GM19035 (cell line): ENCODE results near the gene LY6G5C.
"Not testable (repeated sequence)": the region's sequence is repeated elsewhere in the genome, so short reads cannot be mapped to it uniquely, and the experiment has no call there.

Experiments
- ATAC-seq: cut with Tn5 transposase; IDR thresholded peaks from one replicate; pipeline ENCODE4 v1.9.1; 2021; ENCODE audit not compliant: unreplicated experiment

LY6G5C gene

DNA sequence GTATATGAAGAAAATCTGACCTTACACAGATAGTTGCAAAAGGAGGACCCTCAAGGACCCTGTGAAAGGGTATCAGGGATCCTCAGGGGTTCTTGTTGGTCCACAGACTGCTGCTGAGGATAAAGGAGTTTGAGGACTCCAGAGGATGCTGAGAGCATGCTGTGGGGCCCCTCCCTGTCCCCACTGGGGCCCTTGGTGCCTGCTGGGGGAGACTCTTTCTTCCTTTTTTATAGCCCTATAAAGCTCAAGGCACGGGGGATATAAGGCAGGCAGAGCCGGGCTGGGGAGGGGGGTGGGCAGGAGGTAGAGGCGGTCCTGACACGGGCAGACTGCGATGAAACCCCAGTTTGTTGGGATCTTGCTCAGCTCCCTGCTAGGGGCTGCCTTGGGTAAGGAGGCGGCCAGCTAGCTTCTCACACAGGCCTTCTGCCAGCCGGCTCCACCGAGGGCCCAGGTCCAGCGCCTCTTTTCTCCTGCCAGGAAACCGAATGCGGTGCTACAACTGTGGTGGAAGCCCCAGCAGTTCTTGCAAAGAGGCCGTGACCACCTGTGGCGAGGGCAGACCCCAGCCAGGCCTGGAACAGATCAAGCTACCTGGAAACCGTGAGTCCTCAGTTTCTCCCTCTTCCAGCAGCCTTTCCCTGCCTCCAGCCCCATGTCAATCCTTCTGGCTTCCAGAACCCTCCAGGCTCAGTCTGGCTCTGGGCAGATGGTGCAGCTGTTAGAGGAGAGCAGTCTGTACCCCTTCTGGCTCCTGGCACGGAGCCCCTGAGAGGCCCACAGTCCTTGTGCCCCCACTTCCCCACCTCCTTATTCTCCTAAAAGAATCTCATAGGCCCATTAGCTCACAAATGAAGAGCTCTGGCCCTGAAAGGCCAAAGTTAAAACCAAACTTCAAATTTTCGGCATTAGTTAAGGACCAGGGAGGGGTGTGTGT, 34.4 kb upstream of the LY6G5C start, which contains the start of gene LY6G6D:
TSS of gene LY6G6D (plus strand) at position 327 of the 937 bp plus-strand sequence. CDS start at position 335, 8 bp downstream.
- ATAC-seq = no peak

DNA sequence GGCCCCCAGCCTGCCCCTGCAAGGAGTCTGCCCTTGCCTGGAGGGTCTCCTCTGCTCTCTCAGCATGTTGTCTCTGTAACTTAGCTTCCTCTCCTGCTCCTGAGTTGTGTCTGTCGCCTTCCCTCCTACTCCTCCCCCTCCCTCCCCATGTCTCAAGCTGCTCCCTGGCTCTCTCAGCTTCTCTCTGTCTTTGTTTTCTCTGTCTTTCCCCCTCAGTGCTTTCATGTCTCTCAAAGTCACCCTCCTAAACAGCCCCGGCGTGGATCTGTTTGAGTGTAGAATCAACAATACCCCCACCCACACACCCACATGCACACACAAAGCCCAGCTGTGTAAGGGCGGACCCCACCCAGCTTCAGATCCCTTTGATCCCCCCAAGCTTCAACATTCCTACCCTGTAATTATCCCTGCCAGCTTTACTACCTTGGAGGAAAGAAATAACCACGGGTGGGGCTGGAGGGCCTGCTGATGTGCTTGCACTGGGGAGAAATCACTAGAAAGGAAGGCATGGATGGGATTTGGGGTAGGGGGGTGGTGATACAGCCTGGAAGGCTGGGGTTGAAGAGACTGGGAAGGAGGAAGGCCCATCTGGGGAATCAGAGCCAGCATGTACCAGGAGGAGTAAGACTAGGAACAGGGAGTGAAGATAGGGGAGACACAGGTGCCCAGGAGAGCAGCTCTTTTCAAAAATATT, 33.3 kb upstream of the LY6G5C start:
- ATAC-seq = no peak

DNA sequence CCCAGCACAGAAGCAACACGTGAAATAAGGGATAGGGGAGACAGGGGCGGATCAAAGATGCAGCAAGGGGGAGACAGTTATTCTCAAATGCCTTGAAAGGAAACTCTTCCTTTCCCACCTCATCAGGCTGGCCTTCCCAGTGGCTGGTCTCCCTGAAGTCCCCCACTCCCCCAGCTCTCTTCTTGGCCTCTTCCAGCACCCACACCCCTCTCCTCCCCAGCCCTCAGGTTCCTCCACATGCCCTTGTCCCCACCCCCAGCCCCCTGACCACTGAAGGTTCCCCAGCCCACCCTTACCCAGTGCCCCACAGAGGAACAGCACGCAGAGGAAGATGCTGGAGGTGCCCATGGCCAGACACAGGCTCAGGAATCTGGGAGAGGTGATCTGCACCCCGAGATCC, 32.6 kb upstream of the LY6G5C start:
- no peak for ATAC-seq

DNA sequence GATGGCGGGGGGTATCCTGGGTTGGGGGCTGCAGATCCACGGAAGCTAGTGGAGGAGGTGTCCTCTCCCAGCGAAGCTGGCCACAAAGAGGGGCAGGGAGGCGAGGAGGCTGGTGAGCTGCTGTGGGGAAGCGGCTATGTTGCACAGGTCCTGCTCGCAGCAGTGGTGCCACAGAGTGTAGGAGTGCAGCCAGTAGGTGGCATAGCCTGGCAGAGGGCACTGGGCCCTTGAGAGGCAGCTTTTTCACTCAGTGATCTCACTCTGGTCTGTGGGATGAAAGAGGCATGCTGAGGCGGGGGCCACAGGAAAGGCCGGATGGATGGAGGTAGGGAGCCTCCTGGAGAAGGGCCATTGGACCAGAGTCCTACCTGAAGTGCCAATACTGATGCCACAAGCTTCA, 31.4 kb upstream of the LY6G5C start:
- ATAC-seq = no peak

DNA sequence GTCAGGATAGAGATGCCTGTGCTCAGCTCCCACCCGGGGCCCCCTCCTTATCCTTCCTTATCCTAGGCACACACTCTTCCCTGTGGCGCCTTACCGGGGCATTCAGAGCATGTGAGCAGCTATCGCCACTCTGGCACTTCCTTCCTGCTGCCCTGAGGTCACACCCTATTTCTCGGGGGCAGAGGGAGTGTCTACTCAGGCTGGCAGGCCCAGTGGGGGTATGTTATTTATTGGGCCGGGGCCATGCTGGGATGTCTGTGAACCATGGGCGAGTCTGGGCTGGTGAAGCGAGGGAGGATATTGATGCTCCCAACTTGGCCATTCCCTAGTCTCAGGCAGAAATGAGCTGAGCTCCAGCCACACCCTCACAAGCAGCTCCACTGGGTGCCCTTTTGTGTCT, 30.4 kb upstream of the LY6G5C start:
- ATAC-seq = no peak

DNA sequence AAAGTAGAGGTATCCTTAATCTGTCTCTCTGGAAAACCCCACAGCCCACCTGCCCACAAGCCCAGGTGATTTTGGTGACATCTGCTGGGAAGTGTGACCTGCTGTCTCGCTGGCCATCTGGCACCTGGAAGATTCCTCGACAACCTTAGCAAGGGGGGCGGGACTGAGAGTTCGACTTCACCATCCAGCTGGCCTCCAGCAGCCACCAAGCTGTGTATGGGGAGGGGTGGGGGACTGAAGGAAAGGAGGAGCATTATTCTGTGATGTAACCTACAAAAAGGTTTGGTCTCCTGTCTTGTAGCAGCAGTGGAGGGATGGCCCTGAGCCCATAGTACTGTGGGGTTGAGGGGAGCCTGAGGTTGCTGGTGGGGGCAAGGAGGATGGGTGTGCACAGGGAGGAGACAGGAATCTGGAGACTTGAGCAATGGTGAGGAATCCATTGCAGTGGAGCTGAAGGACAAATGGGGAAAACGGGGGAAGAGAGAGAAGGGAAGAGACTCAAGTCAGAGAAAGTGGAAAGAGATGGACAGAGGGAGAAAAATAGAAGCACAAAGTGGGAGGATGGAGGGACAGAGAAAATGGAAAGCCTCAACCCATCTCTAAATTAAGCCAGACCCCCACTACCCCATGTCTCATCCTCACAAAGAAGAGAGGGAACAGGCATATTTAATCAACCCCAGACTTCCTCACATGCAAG, 29.8 kb upstream of the LY6G5C start:
- no peak for ATAC-seq

DNA sequence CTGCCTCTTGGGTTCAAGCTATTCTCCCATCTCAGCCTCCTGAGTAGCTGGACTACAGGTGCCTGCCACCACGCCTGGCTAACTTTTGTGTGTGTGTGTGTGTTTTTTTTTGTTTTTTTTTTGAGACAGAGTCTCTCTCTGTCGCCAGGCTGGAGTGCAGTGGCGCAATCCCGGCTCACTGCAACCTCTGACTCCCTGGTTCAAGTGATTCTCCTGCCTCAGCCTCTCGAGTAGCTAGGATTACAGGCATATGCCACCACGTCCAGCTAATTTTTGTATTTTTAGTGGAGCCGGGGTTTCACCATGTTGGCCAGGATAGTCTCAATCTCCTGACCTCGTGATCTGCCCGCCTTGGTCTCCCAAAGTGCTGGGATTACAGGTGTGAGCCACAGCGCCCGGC, 28.3 kb upstream of the LY6G5C start:
- not testable (repeated sequence) for ATAC-seq

DNA sequence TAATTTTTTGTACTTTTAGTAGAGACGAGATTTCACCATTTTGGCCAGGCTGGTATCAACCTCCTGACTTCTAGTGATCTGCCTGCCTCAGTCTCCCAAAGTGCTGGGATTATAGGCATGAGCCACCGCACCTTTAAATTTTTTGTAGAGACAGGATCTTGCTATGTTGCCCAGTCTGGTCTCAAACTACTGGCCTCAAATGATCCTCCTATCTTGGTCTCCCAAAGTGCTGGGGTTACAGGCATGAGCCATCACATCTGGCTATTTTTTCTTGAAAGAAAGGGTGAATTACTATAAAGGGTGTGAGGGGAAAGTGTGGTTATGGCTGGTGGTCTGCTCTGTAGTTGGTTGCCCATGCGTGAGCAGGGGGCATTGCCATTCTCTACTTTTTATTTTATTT, 27.4 kb upstream of the LY6G5C start:
- ATAC-seq = no peak

DNA sequence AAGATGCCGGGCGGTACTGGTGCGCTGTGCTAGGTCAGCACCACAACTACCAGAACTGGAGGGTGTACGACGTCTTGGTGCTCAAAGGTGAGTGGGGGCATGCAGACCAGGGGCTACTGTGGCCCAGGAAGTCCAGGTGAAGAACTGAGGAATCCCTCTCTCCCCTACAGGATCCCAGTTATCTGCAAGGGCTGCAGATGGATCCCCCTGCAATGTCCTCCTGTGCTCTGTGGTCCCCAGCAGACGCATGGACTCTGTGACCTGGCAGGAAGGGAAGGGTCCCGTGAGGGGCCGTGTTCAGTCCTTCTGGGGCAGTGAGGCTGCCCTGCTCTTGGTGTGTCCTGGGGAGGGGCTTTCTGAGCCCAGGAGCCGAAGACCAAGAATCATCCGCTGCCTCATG, 26.8 kb upstream of the LY6G5C start:
- no peak for ATAC-seq

DNA sequence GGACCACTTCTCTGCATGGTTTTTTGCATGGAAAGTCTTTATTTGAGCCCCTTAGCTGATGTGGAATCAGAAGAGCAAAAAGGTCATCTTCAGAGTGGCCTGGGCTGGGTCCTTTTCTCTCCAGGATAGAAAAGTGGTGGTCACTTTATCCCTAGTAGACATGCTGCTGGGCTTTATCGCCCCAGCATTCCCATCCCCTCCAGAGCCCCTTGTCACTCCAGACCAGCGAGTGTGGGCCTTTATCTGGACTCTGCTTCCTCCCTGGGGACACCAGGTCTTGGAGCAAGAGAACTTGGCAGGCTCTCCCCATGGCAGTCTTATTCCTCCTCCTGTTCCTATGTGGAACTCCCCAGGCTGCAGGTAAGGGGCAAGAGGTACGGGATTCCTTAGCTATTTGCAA, 25.7 kb upstream of the LY6G5C start, which contains the start of gene LY6G6F:
TSS of gene LY6G6F (plus strand) at position 268 of the 400 bp plus-strand sequence. CDS start at position 309, 41 bp downstream.
- no peak for ATAC-seq

DNA sequence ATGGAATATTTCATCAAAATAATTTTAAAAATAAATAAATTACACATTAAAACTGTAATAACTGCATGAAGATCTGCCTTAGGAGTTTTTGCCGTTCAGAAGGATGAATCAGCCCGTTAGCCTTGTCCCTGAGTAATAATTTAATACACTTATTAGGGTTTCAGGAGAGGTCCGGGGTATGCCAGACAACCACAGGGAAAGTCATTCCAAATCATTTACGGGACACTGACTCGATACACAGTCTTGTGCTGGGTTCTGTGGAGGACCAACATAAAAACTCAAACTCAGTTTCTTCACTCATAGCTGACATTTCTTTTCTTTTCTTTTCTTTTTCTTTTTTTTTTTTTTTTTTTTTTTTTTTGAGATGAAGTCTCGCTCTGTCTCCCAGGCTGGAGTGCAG, 25.1 kb upstream of the LY6G5C start:
- ATAC-seq = no peak

DNA sequence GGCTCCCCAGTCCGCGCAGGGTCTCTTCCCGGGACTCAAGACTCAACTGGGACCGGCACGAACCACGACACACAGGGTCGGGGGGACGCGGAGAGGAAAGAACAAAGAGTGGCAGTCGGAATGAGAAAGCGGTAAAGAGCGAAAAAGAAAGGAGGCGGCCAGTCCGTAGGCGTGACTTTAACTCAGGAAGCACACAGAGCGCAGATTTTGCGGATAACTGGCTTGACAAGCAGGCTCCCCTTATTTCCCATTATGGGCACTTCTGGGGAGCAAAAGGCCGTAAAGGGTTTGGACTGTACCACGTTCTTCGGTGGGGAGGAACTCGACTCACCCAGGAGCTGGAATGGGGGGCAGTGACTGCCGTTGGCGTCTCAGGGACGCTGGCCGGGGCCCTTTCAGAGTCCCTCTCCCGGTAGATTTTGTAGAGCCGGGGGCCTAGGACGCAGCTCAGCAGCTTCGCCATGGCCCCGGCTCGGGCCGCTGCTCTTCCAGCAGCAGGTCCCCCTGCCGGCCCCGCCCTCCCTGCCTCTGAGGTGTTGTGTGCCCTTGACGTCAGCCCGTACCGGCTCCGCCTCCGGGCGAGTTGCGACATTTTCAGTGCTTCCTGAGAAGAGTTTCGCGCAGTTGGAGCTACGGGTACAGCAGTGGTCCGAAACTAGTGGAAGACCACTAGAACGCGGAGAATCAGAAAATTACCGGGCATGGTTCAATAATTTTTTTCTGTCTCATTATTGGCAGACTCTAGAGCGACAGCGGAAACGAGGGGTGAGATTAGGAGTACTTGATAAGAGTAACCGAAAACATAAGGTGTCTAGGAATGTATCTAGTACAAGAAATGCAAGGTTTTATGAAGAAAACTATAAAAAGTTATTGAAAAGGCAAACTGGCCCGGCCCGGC, 22.2 kb upstream of the LY6G5C start, which contains the start of gene ABHD16A:
TSS of gene ABHD16A (minus strand) at position 506 of the 898 bp plus-strand sequence. CDS start at position 463, 43 bp downstream.
- ATAC-seq = peak; percentile 88

DNA sequence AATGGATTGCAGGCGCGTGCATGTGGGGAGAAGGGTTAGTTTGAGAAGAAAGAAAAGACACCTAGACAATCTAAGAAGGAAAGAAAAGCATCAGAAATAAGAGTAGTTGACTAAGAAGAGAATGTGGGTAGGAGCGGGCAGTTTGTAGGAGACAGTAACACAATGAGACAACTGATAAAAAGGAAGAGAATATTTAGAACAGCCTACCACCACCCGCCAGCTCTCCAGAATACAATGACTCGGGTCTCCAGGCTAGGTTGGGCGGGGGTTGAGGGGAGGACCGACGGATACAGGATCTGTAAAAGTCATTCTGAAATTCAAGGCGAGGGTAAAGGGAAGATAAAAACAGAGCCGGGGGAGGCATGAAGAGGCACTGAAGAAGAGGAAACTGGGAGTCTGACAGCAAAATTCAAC, 21.5 kb upstream of the LY6G5C start:
- ATAC-seq = no peak

DNA sequence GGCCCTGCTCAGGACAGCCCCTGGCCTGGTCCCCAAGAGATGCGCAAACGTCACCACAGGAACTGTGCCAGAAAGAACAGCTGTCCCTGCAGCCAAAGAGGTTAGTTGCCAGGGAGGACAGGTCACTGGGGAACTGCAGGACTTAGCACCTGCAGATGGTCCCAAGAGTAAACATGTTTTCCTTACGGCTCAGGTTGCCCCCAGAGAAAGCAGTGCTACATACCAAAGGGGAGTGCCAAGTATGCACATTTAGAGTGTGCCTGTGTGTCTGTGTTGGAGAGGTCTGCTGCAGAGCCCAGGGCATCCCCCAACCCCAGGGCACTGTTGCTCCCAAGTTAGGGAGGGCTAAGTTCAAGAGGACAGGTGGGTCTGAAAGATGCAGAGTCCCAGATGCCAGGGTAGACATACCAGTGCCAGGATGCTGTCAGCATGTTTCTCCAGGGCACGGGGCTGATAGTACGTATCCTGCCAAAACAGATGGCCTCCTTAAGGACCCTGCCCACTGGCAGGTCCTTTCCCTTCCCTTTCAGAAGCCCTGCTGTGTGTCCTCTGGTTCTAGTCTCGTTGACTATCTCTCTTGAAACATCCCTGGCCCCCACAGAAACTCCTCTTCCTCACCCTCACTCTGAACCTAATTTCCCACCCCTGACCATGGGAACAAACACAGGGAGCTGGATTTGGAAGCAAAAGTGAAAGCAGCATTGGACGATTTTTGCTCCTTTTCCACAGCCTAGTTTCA, 21.0 kb upstream of the LY6G5C start:
- no peak for ATAC-seq

DNA sequence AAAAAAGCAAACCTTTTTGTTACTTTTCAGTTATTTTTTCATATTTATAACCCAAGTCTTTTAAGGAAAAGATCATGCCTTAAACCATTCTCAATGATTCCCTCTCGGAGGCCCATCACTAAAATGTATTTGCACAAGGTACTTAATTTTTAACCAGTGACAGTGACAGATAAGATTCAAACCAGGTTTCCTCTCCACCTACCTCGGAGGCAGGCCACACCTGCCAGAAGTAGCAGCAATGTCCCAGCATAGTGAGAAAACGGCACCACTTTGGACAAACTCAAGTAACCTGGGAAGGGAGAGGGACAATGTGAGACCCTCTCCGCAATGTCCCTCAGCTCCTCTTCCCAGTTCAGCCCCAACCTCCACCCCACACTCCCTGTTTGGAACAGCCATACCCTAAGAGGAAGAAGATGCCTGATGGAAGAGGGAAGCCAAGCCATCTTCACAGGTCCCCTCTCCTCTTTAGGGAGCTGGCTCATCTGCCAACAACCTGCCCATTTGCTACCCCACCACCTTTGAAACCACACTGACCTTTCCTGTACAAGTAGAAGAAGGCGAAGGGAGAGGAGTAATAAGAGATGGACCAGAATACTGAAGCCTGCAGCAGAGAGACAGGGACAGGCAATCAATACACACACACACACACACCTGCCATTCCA, 20.0 kb upstream of the LY6G5C start:
- no peak for ATAC-seq

DNA sequence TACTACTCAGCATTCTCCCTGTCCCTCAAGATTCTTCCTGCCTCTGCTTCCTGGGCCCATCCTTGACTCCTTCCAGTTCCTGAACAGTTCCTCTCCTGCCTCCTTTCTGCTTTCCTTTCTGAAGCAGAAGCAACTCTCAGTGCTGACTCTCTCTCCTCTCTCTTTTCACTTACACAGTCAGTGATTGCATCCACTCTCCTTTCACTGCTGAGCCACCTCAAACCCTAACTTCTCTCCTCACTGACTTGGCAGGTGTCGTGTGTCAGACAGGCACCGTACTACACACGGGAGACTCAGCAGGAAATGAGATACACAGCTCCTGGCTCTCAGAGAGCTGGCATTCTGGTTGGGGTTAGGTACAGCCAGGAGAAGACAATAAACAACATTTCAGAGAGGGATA, 16.7 kb upstream of the LY6G5C start:
- no peak for ATAC-seq

DNA sequence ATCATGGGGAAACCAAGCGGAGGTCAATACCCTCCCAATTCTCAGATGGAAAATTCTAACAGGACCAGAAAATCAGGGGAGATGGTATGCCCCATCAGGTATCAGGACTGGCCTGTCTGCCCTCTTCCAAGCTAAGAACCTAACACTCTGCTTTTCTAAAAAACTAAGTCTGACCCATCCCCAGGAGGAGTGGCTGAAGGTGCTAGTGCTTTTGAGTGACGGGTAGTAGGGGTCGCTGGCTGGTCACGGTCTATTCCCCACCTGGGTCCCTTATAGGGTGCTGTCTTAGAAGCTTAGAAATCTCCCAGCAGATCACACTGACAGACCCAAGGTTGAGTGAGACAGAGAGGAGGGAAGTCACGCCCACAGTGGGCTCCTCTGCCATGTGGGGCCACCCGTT, 12.7 kb upstream of the LY6G5C start:
- ATAC-seq = no peak

DNA sequence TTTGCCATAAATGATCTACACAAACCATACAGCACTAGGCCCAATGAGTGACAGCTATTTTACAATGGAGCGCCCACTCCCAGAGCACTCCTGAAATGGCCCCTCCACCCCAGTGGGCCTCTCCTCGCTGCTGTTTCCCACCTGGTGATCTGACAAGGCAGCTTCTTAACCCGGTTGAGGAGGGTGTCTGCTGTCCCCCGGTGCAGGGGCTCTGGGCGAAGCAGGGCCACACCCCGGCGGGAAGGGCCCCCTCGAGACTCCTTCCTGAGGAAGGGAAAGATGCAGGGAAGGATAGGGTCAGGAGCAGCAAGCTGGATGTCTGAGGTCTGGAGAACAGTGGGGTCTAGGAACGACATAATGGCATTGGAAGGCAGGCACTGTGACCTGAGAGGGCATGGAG, 12.0 kb upstream of the LY6G5C start:
- no peak for ATAC-seq

DNA sequence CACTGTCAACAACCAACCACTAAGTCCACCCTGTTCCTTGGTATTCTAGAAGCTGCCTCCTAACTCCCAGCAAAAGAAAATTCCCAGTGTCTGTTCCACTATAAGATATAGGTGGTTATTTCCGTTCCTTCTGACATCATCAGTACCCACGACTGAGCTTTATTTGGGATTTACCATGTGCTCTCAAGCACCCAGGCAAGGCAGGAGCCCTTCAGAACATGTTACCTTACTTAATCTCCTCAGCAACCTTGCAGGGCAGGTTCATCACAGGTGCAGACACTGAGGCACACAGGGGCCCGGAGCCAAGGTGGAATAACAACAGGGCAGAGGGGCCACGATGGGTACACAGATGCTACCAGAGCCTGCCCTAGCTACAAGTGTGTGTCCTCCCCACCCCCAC, 11.5 kb upstream of the LY6G5C start:
- ATAC-seq = no peak
